AG08395 (cell line): Measurements from ENCODE around the gene NUDT1.
A peak's percentile ranks its signal among the peaks of the same experiment; 100 is the strongest.

Experiments
- DNase-seq: peaks from one replicate; pipeline ENCODE4 v3.0.0; 2012; ENCODE audit warnings: mixed read lengths, low spot score

NUDT1 gene

GRCh38 chr7:2241580-2242540 lies at the start of gene NUDT1, which contains the start of gene MRM2:
Gene NUDT1, plus strand, starts transcription at chr7:2242226. Its CDS starts 2,349 bp downstream, at chr7:2244575.
Gene MRM2, minus strand, starts transcription at chr7:2242205. Its CDS starts 36 bp downstream, at chr7:2242169.
- peak; percentile 85 for DNase-seq

- DNase-seq, result no peak
These were observed 49.0 kb upstream of the NUDT1 start for GRCh38 chr7:2192831-2193534.

- no peak for DNase-seq
These were observed 48.3 kb upstream of the NUDT1 start for GRCh38 chr7:2193575-2194305.

- DNase-seq, result no peak
These were observed 46.4 kb upstream of the NUDT1 start for GRCh38 chr7:2195400-2196246.

- no peak for DNase-seq
These were observed 45.3 kb upstream of the NUDT1 start for GRCh38 chr7:2196381-2197378.

GRCh38 chr7:2197436-2198155 lies 44.4 kb upstream of the NUDT1 start:
- DNase-seq, result no peak

- no peak for DNase-seq
These were observed 43.8 kb upstream of the NUDT1 start for GRCh38 chr7:2198206-2198605.

GRCh38 chr7:2198760-2199159 lies 43.3 kb upstream of the NUDT1 start:
- no peak for DNase-seq

- no peak for DNase-seq
These were observed 42.5 kb upstream of the NUDT1 start for GRCh38 chr7:2199528-2199927.

- DNase-seq, result no peak
These were observed 42.0 kb upstream of the NUDT1 start for GRCh38 chr7:2199956-2200583.

GRCh38 chr7:2200584-2200980 lies 41.4 kb upstream of the NUDT1 start:
- DNase-seq, result no peak

- DNase-seq, result no peak
These were observed 40.9 kb upstream of the NUDT1 start for GRCh38 chr7:2201128-2201527.

- no peak for DNase-seq
These were observed 40.2 kb upstream of the NUDT1 start for GRCh38 chr7:2201686-2202360.

GRCh38 chr7:2202361-2202761 lies 39.7 kb upstream of the NUDT1 start:
- DNase-seq, result no peak

- no peak for DNase-seq
These were observed 38.9 kb upstream of the NUDT1 start for GRCh38 chr7:2202901-2203765.

GRCh38 chr7:2203766-2204300 lies 38.2 kb upstream of the NUDT1 start:
- DNase-seq, result no peak

GRCh38 chr7:2204446-2204845 lies 37.6 kb upstream of the NUDT1 start:
- no peak for DNase-seq
